ENCODE results near the gene CSNK1E.
A peak's percentile ranks its signal among the peaks of the same experiment; 100 is the strongest.
"Not testable (repeated sequence)": the region's sequence is repeated elsewhere in the genome, so short reads cannot be mapped to it uniquely, and the experiment has no call there.

CSNK1E gene

DNA sequence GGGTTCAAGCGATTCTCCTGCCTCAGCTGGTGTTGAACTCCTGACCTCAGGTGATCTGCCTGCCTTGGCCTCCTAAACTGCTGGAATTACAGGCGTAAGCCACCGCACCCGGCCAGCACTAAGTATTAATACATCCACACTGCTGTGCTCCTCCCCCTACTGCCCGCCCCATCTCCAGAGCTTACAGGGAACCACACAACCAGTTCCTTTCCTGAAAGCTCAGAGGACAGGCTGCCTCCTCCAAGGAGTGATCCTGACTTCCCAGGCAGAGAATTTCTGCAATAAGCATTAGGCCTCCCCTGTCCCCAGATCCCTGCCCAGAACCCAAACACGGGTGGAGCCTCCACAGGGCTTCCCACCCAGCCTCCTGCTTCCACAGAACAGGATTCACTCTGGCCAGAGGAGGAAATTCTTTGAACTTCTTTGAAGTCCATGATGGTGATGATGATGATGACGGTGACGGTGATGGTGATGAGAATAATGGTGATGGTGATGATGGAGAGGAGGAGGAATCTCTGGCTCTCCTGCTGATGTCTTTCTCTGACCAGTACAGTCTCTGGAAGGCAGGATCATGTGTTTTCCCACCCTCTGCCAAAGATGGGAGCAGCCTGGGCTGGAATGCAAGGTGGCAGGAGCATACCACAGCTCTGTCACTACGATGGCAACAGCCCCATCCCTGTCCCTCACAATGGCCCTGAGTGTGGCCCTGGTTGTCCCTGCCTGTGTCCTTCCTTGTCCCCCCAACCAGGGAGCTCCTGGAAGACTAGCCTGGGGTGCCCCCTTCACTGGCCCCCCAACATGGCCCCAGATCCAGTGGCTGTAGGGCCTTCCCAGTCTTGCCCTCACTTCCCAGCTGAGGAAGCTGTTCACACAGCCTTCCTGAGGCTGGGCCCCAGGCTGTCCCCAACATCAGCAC, 33.5 kb upstream of the CSNK1E start:
- Histone ChIP-seq H3K27ac (no peak overlapping the region), H3K4me3 (no peak overlapping the region)
- TF ChIP-seq CTCF (IDR thresholded peaks at IDR 0.05), result no peak
- DNase-seq (ENCODE audit: low spot score), result no peak

DNA sequence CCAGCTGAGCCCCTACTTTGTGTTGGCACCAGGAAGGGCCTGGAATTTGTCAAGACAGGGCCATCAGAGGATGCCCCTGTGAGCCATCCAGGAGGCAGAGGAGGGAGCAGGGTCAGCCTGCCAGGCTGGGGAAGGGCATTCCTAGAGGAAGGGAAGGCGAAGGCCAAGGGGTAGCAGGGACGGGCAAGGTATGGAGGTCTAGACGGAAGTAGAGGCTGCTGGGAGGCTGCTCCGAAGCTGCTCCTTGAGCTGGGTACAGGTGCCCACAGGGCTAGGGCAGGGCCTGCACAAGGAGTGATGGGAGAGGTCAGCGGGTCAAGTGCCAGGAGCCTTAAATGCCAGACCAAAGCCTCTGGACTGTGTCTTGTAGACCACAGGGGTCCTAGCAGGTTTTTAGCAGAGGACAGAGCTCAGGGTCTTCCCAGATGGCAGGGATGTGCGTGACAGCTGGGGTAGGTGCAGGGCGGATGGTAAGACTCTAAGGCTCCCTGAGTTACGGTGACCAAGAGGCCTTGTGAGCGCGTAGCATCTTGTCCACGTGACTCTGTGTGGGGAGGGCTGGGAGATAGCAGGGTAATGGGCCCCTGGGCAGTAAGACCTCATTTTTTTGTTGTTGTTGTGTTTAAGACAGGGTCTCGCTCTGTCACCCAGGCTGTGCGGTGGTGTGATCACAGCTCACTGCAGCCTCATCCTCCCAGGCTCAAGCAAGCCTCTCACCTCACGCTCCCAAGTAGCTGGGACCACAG, 31.7 kb upstream of the CSNK1E start:
- Histone ChIP-seq H3K27ac (no peak overlapping the region), H3K4me3 (no peak overlapping the region)
- no peak for DNase-seq (ENCODE audit: low spot score)
- no peak for TF ChIP-seq CTCF (IDR thresholded peaks at IDR 0.05)

GRCh38 chr22:38347944-38348750, 30.9 kb upstream of the CSNK1E start:
- no peak overlapping the region for H3K4me3 ChIP-seq
- no peak for TF ChIP-seq CTCF (IDR thresholded peaks at IDR 0.05)
- H3K27ac ChIP-seq, result no peak overlapping the region
- DNase-seq (ENCODE audit: low spot score), result peak; percentile 50

DNA sequence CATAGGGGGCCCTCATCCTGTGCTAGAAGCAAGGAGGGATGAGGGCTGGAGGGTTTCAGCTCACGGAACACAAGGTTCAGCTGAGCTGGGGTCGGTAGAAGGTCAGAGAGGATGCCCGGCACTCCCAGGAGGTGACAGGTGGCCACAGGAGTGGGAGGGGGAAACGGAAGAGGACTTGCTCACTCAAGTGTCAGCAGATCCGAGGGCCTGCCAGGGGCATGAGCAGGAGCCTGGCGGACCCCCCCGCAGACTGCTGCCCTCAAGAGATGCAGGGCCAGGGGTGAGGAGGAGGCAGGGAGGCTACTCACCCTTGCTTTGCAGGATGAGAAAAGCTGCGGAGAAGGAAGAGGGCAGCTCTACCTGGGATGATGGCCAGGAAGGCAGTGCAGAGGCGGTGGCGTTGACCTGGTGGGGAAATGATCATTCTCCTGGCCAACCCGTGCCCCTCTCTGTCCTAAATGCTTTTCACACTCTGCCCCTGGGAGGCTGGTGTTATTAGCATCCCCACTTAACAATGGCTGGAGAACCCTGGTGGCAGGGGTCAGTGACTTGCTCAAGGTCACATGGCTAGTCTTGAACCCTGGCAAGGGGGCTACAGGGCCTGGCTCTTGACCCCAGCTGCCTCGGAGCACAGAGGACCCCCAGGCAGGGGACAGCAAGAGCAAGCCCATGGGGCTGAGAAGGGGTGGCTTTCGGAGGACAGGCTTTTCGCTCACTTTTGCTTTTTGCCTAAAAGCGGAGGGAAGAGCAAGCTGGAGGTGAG, 30.1 kb upstream of the CSNK1E start:
- DNase-seq (ENCODE audit: low spot score), result no peak
- Histone ChIP-seq H3K4me3 (no peak overlapping the region), H3K27ac (no peak overlapping the region)
- no peak for TF ChIP-seq CTCF (IDR thresholded peaks at IDR 0.05)

DNA sequence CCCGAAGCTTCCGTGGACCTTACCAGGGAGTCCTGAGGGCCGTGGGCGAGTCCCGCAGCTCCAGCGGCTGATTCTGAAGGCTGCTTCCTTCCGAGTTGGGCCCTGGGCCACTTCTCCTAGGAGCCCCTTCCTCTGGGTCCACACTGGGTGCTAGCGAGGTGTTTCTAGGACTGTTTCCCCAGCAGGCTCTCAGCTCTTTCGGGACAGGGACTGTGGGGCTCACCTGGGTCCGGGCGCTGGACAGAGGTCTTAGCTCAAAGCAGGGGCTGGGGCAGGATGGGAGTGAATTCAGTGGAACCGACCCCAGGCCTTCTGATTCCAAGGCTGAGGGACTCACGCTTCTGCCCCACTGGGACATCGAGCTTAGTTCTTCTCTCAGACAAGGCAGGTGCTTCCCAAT, 29.3 kb upstream of the CSNK1E start:
- TF ChIP-seq CTCF (IDR thresholded peaks at IDR 0.05), result no peak
- peak; percentile 21 for DNase-seq (ENCODE audit: low spot score)
- H3K27ac ChIP-seq, result no peak overlapping the region
- H3K4me3 ChIP-seq, result no peak overlapping the region

DNA sequence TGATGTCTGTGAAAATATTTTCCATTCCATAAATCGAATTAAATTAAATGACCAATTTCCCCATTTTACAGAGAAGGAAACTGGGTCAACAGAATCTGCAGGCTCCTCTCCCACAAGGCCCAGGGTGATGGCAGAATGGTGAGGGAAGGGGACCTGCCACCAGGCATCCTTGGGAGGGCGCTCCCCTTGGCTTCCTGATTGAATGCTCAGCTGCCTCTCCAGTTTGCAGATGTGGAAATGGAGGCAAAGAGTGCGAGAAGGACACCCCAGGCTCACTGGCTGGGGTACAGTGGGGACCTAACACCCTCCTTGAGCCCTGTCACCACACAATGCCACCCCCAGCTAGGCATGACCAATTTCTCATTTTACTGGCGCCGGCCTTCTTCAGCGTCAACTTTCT, 28.5 kb upstream of the CSNK1E start:
- DNase-seq (ENCODE audit: low spot score), result peak; percentile 46
- Histone ChIP-seq H3K27ac (no peak overlapping the region), H3K4me3 (no peak overlapping the region)
- TF ChIP-seq CTCF (IDR thresholded peaks at IDR 0.05), result no peak

DNA sequence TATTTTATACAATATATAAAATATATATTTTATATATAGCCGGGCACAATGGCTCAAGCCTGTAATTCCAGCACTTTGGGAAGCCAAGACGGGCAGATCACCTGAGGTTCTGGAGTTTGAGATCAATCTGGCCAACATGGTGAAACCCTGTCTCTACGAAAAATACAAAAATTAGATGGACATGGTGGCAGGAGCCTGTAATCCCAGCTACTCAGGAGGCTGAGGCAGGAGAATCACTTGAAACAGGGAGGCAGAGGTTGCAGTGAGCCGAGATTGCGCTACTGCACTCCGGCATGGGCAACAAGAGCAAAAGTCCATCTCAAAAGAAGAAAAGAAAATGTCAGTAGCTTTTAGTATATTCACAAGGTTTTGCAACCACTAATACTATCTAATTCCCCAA, 22.7 kb upstream of the CSNK1E start:
- not testable (repeated sequence) for H3K4me3 ChIP-seq; H3K27ac ChIP-seq; DNase-seq (ENCODE audit: low spot score)
